ENCODE results near the gene SIX5.
A peak's percentile ranks its signal among the peaks of the same experiment; 100 is the strongest.

Gene SIX5

DNA sequence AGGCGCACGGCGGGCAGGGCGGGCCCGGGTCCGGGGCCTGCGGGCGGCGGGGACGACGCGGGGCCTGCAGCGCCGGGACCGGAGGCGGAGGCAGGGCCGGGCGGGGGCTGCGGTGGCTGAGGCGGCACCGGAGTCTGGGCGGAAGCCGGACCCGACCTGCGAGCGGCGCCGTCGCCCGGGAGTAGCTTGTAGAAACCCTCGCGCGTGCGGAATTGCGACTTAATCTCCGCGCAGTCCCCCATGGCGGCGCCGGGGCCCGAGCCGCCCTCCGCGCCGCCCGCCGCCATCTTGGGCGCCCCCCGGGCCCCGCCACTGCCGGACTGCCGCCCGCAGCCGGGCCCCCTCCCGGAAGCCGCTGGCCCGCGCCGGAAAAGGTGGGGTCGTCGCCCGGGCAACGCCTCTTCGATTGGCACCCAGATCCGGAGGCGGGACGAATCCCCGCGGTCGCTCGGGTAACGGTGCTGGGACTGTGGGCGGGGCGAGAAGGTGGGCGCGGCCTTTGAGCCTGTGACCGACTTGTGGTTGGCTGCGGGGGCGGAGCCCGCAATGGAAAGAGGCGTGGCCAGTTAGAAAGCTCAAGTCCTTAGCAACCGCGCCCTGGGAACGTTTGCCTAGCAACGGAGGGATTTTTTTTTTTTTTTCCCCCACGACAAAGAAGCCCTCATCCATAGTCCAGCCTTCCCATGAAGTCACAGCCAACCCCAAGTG lies 23.6 kb upstream of the SIX5 start, which contains the start of gene DMWD:
TSS of gene DMWD (minus strand) at position 376 of the 708 bp plus-strand sequence. CDS start at position 287, 89 bp downstream.
- DNase-seq (ENCODE audit: low spot score), result peak; percentile 97

DNA sequence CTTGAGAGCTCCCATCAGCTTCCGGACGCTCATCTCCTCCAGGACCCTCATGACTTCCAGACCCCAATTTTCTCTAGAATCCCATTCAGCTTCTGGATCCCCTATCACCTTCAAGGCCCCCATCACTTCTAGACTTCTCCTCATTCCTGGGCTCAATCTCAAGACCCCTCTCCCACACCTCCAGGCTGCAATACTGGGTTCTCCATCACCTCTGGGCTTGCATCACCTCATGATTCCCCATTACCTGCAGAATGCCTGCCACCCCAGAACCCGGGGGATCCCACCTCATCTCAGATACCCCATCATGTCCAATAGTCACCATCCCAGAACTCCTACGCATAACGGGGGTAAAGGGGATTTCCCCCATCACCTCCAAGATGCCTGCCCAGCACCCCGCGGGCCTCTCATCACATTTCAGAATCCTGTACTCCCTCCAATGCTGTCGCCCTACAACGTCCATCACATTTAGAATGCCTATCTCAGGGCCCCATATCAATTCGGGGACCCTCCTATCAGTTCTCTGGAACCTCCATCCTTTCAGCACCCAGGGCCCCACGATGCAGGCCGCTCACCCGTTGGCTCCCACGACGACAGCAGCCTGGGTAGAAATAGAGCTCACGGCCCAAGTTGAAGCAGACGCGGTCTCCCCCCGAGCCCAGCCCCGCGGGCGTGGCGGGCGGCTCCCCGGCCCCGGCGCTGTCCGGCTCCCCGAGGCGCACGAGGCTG lies 22.9 kb upstream of the SIX5 start:
- no peak for DNase-seq (ENCODE audit: low spot score)

- DNase-seq (ENCODE audit: low spot score), result no peak
Observed at GRCh38 chr19:45790942-45791341, 21.9 kb upstream of the SIX5 start.

GRCh38 chr19:45789035-45789786 lies 20.2 kb upstream of the SIX5 start:
- DNase-seq (ENCODE audit: low spot score), result no peak

GRCh38 chr19:45786533-45786894 lies 17.5 kb upstream of the SIX5 start:
- no peak for DNase-seq (ENCODE audit: low spot score)

- DNase-seq (ENCODE audit: low spot score), result no peak
Observed at GRCh38 chr19:45785781-45786532, 16.9 kb upstream of the SIX5 start.

DNA sequence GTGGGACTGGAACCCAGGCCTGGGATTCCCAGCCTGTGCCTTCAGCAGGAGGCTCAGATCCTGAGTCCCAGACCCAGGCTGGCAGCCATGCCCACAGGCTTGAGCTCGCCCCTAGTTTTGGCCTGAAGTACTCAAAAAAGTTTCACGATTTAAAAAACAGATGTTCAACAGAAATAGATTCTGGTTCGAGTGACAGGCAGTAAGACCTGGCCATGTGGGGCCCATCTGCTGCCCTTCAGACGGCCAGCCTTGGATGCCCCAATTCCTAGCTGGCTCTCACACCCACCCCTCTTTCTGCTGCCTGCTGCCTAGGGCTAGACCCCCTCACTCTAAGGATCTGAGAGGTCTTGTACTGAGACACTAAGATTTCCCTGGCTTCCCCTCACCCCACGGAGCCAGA lies 16.0 kb upstream of the SIX5 start:
- no peak for DNase-seq (ENCODE audit: low spot score)

- DNase-seq (ENCODE audit: low spot score), result no peak
Observed at GRCh38 chr19:45784096-45784495, 15.0 kb upstream of the SIX5 start.

DNA sequence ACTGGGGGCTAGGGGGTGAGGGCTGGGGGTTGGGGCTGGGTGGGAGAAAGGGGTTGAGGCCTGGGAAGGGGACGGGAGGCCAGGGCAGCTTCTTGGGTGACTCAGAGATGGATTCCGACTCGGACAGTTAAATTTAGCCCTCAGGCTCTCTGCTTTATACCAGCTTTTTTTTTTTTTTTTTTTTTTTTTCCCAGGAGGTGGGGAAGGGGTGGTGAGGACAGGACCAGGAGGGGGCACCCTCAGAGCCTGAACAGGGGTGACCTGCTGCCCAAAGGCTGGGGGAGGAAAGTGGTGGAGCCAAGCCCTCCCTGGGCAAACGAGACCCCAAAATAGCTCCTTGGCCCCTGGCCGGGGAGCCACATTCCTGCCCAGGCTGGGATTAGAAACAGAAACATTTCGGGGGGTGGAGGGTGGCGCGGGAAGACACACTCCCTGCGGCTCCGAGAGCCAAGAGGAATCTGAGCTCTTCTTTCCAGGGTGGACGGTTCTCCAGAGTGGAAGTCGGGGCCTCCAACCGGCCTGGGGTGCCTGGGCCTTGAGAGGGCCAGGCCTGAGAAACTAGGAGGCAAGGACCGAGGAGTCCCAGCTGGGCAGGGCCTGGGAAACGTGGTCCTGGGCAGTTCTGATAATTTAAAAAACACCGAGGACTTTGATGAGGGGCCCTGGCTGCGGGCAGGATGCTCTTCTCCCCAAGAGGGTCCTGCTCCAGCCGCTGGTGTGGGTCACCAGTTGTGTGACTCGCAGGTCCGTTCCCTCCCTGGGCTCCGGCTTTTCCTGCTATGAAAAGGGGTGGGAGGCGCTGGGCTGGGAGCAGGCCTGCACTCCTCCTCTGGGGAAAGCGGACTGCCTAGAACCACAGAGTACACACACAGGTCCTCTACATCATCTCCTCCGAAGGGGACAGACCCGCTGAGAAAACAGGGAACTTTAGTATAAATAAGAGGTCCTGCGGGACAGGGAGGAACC lies 14.1 kb upstream of the SIX5 start:
- DNase-seq (ENCODE audit: low spot score), result peak; percentile 76

- no peak for DNase-seq (ENCODE audit: low spot score)
Observed at GRCh38 chr19:45782162-45782691, 13.2 kb upstream of the SIX5 start, which contains the start of gene DMPK. Gene DMPK (minus strand): TSS chr19:45782490. CDS start chr19:45782352, 138 bp downstream.

DNA sequence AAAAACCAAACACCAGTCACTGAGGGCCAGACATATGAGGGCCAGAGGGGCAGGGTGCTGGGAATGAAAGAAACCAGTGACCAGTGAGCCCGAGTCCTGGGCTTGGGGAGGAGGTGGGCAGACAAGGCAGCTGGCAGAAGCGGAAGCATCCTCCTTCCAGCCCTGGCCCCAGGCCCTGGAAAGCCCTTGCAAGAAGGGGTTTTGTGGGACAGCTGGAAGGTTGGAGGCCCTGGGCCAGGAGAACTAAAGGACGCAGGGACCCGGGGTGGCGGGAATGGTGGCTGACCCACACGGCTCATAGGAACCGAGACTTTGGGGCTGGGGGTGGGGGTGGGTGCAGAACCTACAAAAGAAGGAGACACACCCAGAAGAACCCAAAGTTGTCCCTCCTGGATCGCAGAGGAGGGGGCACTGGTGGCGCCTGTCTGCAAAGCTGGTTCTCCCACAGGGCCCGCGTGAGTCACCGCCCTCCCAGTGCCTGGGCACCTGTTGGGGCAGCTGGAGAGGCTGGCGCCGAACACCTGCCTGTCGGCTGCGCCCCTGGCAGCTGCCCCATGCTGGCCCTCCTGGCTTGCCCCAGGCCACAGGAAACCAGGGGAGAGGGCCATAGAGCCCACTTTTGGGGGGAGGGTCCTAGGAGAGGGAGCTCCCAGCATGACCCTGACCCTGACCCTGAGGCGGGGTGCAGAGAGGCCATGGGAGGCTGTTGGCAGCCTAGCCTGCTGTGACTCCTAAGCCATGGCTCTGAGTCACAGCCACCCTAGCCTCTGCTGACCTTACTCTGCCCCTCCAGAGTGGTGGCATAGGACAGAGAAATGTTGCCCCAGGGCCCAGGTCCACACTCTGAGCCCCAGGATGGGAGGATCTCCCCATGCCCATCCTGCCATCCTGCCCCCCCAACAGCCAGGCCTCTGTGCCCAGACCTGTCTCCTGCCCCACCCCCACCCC lies 12.4 kb upstream of the SIX5 start:
- no peak for DNase-seq (ENCODE audit: low spot score)

DNA sequence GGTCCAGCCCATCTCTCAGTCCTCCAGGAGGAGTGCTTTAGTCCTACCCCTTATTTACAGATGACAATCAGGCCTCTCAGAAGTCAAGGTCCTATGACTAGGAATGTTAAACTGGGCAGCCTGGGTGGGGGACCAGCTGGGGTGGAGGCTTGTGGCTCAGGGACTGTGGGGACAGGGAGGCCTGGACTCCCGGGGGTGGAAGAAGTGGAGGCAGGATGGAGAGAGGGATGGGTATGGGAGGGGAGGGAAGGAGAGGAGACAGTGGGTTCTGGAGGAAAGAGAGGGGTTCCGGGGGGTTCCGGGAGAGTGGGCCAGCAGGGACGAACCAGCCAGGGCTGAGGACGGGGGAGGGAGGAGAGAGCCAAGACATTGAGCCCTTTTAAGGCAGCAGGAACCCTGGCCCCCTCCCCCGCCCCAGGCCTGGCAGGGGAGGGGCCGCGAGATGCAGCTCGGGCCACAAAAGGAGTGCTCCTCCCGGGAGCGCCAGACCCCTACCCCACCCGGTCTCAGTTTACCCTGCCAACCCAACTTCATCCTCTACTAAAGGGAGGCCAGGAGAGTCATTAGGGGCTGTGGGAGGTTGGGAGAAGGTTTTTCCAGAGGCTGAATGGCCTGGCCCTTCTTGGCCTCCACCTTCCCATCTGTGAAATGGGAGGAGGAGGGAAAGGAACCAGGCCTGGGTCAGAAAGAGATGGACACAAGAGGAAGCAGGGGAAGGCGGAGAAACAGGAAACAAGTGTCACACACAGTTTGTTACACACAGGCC lies 11.6 kb upstream of the SIX5 start:
- DNase-seq (ENCODE audit: low spot score), result no peak

DNA sequence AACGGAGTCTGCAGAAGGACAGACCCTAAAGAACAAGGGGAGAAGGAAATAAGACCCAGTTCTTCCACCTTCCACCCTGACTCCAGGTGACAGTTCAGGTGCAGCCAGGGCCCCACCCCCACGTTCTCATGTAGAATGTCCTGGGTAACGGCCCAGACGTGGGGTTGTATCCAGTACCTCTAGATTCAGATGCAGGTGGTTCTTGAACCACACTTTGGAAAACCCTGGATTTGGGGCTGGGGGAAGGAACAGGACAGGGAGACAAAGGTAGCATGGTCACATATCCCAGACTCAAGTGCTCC lies 11.0 kb upstream of the SIX5 start:
- no peak for DNase-seq (ENCODE audit: low spot score)

- peak; percentile 90 for DNase-seq (ENCODE audit: low spot score)
Observed at GRCh38 chr19:45779231-45780145, 10.4 kb upstream of the SIX5 start.

- no peak for DNase-seq (ENCODE audit: low spot score)
Observed at GRCh38 chr19:45778010-45778661, 9.1 kb upstream of the SIX5 start.

- DNase-seq (ENCODE audit: low spot score), result no peak
Observed at GRCh38 chr19:45777395-45777961, 8.4 kb upstream of the SIX5 start.

DNA sequence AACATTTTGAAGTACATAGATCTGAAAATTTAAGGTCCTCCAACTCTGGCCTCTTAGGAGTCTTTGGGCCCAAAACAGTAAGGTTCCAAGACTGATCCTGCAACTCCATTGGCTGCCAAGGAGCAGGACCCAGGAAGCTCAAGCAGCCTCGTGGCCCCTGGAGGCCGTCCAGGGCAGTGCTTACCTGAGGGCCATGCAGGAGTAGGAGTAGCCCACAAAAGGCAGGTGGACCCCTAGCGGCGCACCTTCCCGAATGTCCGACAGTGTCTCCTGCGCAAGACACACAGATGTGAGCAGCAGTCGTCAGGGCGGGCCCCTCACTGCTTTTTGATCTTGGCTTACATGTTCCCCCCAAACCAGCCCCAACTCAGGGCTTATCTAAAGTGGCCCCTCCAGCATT lies 5.7 kb upstream of the SIX5 start:
- DNase-seq (ENCODE audit: low spot score), result no peak

Data from COLO829 (cell line).